Measurements from ENCODE around the gene MVD.

MVD gene

DNA sequence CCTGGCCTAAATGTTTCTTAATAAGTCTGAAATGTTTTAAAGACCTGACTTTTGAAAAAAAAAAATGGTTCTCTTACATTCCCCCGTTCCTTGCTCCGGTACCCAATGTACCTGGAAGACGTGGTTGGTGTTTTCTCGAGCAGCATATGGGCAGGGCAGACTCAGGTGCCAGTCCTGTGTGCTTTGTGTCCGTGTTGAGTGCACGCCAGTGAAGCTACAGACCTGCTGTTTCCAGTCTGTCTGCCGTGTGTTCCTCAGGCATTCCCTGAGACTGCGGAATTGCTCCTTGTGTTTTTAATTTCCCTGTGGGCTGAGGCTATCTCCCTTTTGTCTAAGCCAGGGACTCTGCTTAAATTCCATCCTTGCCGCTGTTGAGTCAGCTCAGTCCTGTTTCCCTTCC, 36.2 kb downstream of the MVD start:
- TF ChIP-seq, protein P1, sequence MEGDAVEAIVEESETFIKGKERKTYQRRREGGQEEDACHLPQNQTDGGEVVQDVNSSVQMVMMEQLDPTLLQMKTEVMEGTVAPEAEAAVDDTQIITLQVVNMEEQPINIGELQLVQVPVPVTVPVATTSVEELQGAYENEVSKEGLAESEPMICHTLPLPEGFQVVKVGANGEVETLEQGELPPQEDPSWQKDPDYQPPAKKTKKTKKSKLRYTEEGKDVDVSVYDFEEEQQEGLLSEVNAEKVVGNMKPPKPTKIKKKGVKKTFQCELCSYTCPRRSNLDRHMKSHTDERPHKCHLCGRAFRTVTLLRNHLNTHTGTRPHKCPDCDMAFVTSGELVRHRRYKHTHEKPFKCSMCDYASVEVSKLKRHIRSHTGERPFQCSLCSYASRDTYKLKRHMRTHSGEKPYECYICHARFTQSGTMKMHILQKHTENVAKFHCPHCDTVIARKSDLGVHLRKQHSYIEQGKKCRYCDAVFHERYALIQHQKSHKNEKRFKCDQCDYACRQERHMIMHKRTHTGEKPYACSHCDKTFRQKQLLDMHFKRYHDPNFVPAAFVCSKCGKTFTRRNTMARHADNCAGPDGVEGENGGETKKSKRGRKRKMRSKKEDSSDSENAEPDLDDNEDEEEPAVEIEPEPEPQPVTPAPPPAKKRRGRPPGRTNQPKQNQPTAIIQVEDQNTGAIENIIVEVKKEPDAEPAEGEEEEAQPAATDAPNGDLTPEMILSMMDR (conservative IDR thresholded peaks at IDR 0.05; ENCODE audit: control insufficient read depth, insufficient read depth, low read depth, low read length), result no peak
- H3K4me3 ChIP-seq (ENCODE audit: control insufficient read depth, low read depth, low read length), result no peak overlapping the region
- no peak for DNase-seq (ENCODE audit: low read depth)

DNA sequence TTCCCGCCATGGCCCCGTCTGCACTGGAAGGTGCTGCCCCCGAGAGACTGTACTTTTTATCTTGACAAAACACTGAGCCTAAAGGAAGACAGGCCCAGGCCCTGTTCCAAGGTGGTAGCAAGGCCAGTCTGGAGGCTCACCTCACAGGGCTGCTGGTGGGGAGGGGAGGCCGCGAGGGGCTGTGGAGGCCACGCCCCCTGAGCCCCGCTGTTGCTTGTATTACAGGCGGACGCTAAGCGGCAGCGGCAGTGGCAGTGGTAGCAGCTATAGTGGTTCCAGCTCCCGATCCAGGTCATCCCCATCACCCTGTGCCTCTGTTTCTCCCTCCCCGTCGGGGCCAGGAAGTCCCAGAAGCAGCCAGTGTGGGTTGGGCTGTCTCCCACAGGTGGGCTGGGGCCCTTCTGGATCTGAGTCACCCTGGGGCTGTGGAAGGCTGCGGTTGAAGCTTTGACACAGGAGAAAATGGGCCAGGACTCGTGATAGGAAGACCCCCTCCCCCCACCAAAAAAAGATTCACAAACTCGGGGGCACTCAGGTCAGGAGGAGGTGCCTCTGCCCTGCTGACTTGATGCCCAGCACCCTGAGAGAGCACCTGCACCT, 37.8 kb downstream of the MVD start:
- DNase-seq (ENCODE audit: low read depth), result no peak
- TF ChIP-seq, protein P1 (conservative IDR thresholded peaks at IDR 0.05; ENCODE audit: control insufficient read depth, insufficient read depth, low read depth, low read length), result no peak
- H3K4me3 ChIP-seq (ENCODE audit: control insufficient read depth, low read depth, low read length), result no peak overlapping the region

DNA sequence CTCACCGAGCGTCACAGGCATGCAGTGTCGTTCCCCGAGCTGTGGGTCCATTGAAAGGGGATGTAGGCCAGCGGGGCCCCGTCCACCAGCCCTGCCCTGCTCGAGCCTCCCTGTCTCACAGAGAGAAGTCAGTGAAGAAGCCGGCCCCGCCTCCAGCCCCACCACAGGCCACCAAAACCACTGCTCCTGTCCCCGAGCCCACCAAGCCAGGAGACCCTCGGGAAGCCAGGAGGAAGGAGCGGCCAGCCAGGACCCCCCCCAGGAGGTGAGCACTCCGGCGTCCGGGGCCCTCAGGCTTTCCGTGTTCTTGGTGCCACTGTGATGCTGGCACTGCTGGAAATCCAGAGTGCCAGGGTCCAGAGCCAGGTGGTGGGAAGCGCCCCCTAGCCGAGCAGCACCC, 38.4 kb downstream of the MVD start:
- H3K4me3 ChIP-seq (ENCODE audit: control insufficient read depth, low read depth, low read length), result no peak overlapping the region
- TF ChIP-seq, protein P1 (conservative IDR thresholded peaks at IDR 0.05; ENCODE audit: control insufficient read depth, insufficient read depth, low read depth, low read length), result no peak
- DNase-seq (ENCODE audit: low read depth), result no peak

DNA sequence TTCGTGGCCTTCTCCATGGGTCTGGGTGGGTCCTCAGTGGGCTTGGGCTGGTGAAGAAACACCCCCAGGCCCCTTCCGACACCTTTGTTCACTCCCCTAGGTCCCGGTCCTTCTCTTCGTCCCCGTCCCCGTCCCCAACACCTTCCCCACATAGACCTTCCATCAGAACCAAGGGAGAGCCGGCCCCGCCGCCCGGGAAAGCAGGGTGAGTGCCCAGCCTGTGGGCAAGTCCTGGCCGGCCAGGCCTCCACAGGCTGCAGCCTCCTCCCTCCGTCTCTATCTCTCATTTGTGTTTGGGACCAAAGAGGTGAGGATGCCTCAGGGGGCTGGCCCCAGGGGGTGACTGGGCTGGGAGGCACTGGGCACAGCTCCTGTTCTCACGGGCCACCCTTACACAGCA, 39.0 kb downstream of the MVD start:
- DNase-seq (ENCODE audit: low read depth), result no peak
- TF ChIP-seq, protein P1 (conservative IDR thresholded peaks at IDR 0.05; ENCODE audit: control insufficient read depth, insufficient read depth, low read depth, low read length), result no peak
- H3K4me3 ChIP-seq (ENCODE audit: control insufficient read depth, low read depth, low read length), result no peak overlapping the region

DNA sequence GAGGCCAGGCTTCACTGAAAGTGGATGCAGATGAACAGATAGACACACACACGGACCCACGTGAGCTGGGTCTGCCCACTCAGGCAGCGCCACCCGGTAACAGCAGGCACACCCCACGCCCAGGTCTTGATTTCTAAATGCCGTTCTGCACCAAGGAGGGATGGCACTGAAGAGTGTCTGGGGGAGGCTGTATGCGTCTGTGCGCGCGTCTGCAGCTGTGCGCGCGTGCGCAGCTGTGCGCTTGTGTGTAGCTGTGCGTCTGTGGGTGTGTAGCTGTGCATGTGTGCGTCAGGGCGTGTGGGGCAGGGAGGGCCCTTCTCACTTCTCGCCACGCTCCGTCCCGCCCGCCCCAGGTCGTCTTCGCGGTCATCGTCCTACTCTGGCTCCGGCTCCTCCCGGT, 40.0 kb downstream of the MVD start:
- TF ChIP-seq, protein P1 (conservative IDR thresholded peaks at IDR 0.05; ENCODE audit: control insufficient read depth, insufficient read depth, low read depth, low read length), result no peak

DNA sequence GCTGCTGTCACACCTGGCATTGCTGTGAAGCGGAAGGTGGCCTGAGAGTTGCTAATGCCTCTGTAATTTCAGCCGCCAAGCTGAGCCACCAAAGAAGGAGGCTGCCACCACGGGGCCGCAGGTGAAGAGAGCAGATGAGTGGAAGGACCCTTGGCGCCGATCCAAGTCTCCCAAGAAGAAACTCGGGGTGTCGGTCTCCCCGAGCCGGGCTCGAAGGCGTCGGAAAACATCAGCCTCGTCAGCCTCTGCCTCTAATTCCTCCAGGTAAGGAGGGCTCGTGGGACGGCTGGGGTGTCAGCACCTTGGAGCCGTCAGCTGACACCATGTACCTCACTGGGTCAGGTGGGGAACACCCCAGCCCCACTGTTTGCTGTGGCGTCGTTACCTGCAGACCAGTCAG, 40.8 kb downstream of the MVD start:
- TF ChIP-seq, protein P1 (conservative IDR thresholded peaks at IDR 0.05; ENCODE audit: control insufficient read depth, insufficient read depth, low read depth, low read length), result no peak
- DNase-seq (ENCODE audit: low read depth), result no peak
- H3K4me3 ChIP-seq (ENCODE audit: control insufficient read depth, low read depth, low read length), result no peak overlapping the region

More for the DNA sequence above, 40.0 kb downstream of the MVD start:
- DNase-seq (ENCODE audit: low read depth), result no peak
- H3K4me3 ChIP-seq (ENCODE audit: control insufficient read depth, low read depth, low read length), result no peak overlapping the region

Data from fibroblast of mammary gland (primary cell).